Activated T-cell treated with anti-CD3 and anti-CD28 coated beads, Interleukin-2, amount 50 U/mL, for 4 hours (primary cell): ENCODE results near the gene SMG5. TPM values are rescaled to one million over a fixed set of nuclear protein-coding genes. Genes with fewer than 3 reads are reported as not detected.

Experiments
- total RNA-seq, 3 donors: library from RNA; stranded (reverse); gene quantifications; one replicate each; pipeline ENCODE4 v1.2.1, GENCODE V29; 2021

Gene SMG5
- total RNA-seq, 3 donors from 2014 or later = 118 to 125 (median 123) TPM

Other genes with a start within 250 kb of the SMG5 start
- gene UBQLN4, start 229.0 kb downstream of the SMG5 start, total RNA-seq = 10 to 100 TPM; 52.9 to 57.3 (median 53.7) TPM
- 10 to 100 TPM; 56.6 to 62.3 (median 59.2) TPM for gene LAMTOR2, start 228.0 kb downstream of the SMG5 start, total RNA-seq
- under 1 TPM; 0.61 to 0.79 (median 0.63) TPM for gene RAB25, start 221.7 kb downstream of the SMG5 start, total RNA-seq
- gene MEX3A, start 200.4 kb downstream of the SMG5 start, total RNA-seq = under 1 TPM; 0.50 to 0.66 (median 0.57) TPM
- gene LMNA, start 168.1 kb downstream of the SMG5 start, total RNA-seq = 100 to 1,000 TPM; 113 to 162 (median 124) TPM
- 10 to 100 TPM; 31.7 to 51.5 (median 37.1) TPM for gene SEMA4A, start 129.2 kb downstream of the SMG5 start, total RNA-seq
- gene SLC25A44, start 88.7 kb downstream of the SMG5 start, total RNA-seq = 10 to 100 TPM; 61.3 to 79.7 (median 73.0) TPM
- gene PMF1, start 69.8 kb downstream of the SMG5 start, total RNA-seq = 100 to 1,000 TPM; 184 to 201 (median 192) TPM
- 1 to 10 TPM; 2.0 to 2.5 (median 2.4) TPM for gene BGLAP, start 40.6 kb downstream of the SMG5 start, total RNA-seq
- 1 to 10 TPM; 2.0 to 3.6 (median 3.4) TPM for gene PAQR6, start 34.8 kb downstream of the SMG5 start, total RNA-seq
- 1 to 10 TPM; 6.3 to 6.9 (median 6.4) TPM for gene TMEM79, start 1.5 kb upstream of the SMG5 start, total RNA-seq
- gene GLMP, start 12.9 kb upstream of the SMG5 start, total RNA-seq = 10 to 100 TPM; 12.6 to 15.8 (median 13.2) TPM
- gene VHLL, start 16.5 kb upstream of the SMG5 start, total RNA-seq = under 1 TPM in 1 of 3 donors, not detected in 2; 0.42 TPM
- gene CCT3, start 55.5 kb upstream of the SMG5 start, total RNA-seq = 100 to 1,000 TPM; 694 to 815 (median 725) TPM
- gene TSACC, start 55.7 kb upstream of the SMG5 start, total RNA-seq = under 1 TPM in 2 of 3 donors, not detected in 1; 0.37 to 0.43 TPM
- gene RHBG, start 86.4 kb upstream of the SMG5 start, total RNA-seq = not detected
- gene MEF2D, start 217.9 kb upstream of the SMG5 start, total RNA-seq = 10 to 100 TPM; 42.5 to 50.9 (median 46.3) TPM